GM21423 (cell line): ENCODE data around the gene ATP11B.

Experiments used
- ATAC-seq: cut with Tn5 transposase; IDR thresholded peaks from one replicate; pipeline ENCODE4 v1.9.1; 2021; ENCODE audit warnings: mild to moderate bottlenecking, moderate library complexity; ENCODE audit not compliant: unreplicated experiment

ATP11B gene

DNA sequence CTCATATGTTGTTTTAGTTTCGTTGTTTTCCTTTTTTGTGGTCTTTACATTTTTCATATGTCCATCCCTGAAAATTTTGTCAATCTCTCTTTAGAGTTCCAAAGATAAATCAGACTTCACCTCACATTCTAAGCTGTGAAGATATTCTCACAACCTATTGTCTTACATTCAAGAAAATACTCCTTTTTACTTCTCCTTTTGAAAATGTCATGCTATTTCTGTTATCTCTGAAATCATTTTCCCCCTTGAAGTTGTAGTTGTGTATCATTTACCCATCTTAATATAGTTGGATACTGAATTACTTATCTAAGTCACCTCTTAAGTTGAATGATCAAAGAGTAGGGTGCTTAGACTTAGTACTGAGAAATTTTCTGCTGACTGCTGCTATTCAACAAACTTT, 112.7 kb downstream of the ATP11B start:
- no peak for ATAC-seq

DNA sequence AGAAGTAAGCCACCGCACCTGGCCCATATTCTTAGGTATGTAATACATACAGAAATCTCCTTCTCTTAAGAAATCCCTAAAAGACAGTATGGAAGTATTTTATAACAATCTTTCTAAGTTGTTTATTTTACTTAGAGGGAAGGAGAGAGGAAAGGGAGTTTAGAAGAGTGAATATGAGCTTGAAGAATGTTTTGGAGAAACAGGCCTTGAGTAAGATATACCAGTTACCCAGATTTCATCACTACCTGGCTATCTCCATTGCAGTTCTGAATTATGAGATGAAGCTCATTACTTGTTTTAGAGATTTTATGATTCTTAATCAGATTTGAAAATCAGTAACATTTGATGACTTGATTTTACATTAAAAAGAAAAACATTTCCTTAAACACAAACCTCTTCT, 115.2 kb downstream of the ATP11B start:
- no peak for ATAC-seq

DNA sequence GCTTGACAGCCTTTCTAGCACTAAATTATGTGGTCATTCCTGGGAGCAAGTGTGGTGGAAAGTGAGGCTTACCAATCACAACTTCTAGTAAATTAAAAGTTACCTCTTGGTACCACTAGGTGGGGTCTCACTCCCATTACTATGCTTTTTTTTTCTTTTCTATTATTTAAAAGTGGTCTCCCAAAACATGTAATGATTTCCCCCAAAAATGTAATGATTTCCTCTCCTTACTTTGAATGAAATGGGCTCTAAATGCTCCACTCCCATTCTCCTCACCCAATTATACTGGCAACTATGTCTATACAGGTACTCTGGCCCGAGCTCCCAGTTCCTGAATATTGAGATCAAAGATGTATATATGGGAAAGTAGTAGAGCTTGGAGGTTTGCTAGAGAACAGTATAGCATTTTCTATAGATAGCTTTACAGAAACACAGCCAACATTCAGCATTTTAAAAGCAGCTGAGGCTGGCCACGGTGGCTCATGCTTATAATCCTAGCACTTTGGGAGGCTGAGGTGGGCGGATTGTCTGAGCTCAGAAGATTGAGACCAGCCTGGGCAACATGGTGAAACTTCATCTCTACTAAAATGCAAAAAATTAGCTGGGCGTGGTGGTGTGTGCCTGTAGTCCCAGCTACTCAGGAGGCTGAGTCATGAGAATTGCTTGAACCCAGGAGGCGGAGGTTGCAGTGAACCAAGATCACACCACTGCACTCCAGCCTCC, 116.2 kb downstream of the ATP11B start:
- ATAC-seq = no peak

GRCh38 chr3:182910936-182911781, 117.9 kb downstream of the ATP11B start:
- ATAC-seq = no peak

GRCh38 chr3:182911782-182912111, 118.4 kb downstream of the ATP11B start:
- no peak for ATAC-seq

DNA sequence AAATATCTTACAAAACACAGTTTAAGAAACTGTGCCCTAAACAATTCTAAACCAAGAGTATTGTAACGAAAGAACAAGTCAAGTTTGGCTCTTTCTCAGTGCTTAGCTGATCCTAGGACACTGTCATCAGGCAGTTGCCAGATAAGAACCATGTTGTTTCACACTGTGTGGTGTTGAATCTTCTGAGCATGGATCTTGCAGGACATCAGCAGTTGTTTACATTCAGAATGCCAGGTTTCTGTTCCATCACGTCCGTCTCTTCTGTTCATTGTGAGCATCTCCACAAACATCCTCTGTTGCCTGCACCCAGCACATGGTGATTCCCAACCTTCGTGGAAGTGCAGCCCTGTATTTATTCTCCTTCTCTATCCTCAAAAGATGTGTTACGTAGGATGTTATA, 119.2 kb downstream of the ATP11B start:
- ATAC-seq = no peak

GRCh38 chr3:182913889-182914288, 120.6 kb downstream of the ATP11B start:
- peak; percentile 95 for ATAC-seq

DNA sequence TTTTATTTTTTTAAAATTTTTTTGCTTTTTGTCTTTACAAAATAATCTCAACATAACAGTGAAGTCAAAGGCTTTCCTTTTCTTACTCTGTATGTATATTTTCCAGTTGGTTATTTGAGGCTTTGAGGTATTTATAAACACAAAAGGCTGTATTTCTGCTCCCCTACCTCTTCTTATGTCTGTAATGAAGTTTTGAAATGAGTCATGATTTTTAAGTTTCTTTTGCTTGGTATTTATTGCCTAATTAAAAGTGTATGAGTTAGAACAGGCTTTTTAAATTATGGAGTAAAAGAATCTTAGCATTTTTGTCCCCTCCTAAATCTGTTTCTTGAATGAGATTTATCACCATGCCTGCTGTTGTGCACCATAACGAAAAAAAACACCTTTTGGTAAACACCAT, 121.0 kb downstream of the ATP11B start:
- ATAC-seq = peak; percentile 34

DNA sequence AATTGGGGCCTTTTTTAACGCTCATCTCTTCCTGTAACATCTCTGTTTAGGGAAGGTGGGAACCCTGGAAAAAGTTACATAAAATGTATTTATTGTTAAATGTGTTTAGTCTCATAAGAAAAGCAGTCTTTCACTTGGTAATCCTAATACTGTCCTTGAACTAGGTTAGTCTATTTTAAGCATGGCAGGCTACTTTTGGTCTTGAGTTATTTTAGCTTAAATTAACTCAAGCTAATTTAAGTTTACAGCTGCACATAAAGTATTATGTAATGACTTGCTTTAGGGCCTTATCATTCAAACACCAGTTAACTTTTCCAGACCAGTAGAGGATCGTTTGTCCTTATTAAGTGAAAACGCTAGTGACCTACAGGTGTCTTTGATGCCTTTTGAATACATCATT, 123.8 kb downstream of the ATP11B start:
- ATAC-seq = no peak

- ATAC-seq = no peak
Observed at GRCh38 chr3:182919866-182920357, 126.6 kb downstream of the ATP11B start.

GRCh38 chr3:182920515-182921084, 127.3 kb downstream of the ATP11B start:
- ATAC-seq = no peak

GRCh38 chr3:182921665-182922355, 128.5 kb downstream of the ATP11B start:
- no peak for ATAC-seq

- ATAC-seq = peak; percentile 94
Observed at GRCh38 chr3:182925330-182925943, 132.1 kb downstream of the ATP11B start.

DNA sequence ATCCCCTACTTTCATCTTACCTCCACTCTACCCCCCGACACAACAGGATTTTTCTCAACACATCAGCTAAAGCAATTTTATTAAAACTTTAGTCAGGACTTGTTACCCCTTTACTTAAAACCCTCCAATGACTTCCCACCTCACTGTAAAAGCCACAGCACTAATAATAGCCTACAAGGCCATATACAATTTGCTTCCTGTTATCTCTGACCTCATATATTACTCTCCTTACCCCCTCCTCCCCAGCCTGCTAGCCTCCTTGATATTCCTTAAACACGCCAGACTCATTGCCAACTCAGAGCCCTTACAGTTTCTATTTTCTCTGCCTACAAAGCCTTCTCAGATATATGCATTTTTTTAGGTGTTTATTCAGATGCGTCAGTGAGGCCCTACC, 132.6 kb downstream of the ATP11B start:
- ATAC-seq = peak; percentile 14

DNA sequence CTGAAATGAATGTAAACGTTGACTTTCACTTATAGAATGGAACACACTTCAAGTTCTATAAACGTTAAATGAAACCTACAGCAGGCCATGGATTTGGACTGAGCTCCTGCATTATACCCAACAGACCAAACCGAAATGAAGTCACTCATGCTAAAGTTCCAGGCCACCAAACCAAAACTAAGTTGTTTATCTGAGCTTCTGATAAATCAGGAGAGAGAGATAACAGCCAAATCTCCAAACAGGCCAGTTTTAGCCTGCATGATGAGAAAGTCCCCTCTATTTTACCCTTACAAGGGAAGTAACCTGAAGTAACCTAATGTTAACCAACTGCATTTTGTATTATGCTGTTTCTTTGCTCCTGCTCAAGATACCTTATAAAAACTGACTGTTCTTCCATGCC, 142.5 kb downstream of the ATP11B start:
- no peak for ATAC-seq

DNA sequence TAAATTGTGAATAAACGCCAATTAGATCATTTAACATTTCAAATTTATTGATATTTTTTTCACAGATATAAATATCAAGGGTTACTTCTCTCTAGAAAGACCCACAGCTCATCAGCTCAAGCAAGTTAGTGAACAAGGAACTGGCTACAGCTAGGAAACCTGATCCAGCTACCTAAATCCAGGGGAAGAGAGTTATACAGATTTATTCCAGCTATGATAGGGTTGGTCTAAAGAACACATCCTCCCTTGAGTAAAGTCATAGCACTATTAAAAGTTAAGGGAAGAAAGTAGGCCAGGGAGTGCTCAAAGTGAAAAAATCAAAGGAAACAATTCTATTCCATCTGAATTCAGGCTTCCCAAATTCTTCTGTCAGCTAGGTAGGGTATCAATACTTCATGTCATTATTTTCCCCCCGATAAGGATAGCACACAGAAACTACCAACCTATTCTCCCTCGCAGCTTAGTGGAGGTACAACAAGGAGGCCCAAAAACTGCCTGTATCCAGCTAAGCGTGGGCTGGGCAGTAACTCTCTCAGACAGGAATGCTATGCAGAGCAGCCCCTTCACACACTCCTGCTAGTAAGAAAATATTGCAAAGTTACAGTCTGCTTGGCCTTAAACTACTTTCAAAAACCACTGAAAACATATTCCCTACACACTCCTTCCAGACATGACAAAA, 143.1 kb downstream of the ATP11B start:
- no peak for ATAC-seq

GRCh38 chr3:182936918-182937285, 143.6 kb downstream of the ATP11B start:
- no peak for ATAC-seq

DNA sequence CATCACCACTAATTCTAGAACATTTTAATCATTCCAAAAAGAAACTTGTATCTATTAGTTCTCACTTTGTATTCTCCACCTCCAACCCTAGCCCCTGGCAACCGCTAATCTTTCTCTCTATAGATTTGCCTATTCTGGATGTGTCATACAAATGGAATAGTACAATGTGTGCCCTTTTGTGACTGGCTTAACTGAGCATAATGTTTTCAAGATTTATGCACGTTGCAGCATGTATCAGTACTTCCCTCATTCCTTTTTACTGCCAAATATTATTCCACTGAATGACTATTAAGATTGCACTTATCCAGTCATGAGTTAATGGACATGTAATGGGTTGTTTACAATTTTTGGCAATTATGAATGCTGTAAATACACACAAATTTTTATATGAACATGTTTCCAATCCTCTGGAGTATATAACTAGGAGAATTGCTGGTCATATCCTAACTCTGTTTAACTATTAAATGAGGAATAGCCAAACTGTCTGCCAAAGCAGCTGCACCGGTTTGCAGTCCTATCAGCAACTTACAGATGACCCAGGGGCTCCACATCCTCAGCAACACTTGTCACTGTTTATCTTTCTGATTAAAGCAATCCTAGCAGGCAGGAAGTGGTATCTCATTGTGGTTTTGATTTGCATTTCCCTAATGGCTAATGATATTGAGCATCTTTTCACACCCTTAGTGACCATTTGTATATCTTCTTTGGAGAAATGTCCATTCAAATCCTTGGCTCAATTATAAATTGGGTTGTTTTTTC, 144.2 kb downstream of the ATP11B start:
- peak; percentile 99 for ATAC-seq

- no peak for ATAC-seq
Observed at GRCh38 chr3:182940266-182940808, 147.0 kb downstream of the ATP11B start.
